EH (cell line): ENCODE results near the gene C2CD4C.
"Not testable (repeated sequence)": the region's sequence is repeated elsewhere in the genome, so short reads cannot be mapped to it uniquely, and the experiment has no call there.

Experiments used
- DNase-seq: peaks from one replicate; pipeline ENCODE4 v3.0.0-alpha.2; 2015; ENCODE audit warnings: low read depth

The C2CD4C gene

GRCh38 chr19:413756-414420 lies 4.9 kb upstream of the C2CD4C start:
- no peak for DNase-seq

DNA sequence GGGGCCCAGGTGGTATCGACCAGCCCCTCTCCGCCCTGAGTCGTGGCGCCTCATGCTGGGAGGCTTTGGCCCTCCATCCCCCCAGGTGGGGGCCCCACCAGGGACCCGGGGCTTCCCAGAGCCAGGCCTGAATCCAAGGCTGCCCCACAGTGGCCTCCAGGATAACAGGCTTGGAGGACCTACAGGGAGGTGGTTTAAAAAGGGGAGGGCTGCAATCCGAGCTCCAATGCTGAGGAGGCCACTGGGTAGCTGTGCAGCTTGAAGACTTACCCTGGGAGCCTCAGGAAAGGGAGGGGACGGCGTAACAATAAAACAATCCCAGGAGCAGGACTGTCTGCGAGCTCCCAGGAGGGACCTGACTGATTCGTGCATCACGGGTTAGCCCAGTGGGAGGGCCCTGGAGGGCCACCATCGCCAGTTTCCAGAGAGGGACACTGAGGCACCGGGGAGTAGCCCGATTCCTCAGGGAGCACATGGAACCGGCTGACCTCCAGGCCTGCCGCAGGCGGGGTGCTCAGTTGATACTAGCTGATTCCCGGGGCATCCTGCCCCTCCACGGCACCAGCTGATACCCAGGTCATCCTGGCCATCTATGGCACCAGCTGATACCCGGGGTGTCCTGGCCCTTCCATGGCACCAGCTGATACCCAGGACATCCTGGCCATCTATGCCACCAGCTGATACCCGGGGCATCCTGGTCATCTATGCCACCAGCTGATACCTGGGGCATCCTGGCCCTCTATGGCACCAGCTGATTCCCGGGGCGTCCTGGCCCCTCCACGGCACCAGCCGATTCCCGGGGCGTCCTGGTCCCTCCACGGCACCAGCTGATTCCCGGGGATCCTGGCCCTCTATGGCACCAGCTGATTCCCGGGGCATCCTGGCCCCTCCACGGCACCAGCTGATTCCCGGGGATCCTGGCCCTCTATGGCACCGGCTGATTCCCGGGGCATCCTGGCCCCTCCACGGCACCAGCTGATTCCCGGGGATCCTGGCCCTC lies 3.7 kb upstream of the C2CD4C start:
- no peak for DNase-seq

DNA sequence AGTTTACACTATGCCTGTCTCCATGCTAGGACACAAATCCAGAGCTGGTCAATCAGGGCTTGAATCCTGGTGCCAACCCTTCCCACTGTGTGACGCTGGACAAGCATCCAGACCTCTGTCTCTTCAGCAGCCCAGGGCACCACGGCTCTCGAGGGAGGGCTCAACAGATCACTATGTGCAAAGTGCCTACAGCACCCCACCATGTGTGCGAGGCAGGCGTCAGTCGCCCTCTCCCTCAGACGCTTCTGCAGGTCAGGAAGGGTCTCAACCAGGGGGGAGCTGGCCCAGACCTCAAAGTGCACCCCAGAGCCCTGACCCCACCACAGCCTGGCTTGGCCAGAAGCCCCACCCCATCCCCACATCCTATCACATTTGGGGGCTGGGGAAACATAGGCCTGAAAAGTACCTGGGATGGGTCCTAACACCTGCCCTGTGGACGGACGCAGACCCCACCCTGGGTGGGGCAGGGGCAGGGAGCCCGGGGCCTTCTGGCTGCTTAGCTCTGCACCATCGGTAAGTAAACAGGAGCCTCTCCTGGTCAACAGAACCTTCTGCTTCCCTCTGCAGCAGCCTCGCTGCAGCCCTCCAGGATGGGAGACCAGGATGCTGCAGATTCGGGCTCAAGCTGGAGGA lies 2.9 kb upstream of the C2CD4C start:
- DNase-seq = no peak

- not testable (repeated sequence) for DNase-seq
Observed at GRCh38 chr19:411121-411722, 2.3 kb upstream of the C2CD4C start.

GRCh38 chr19:410243-410781 lies 1.4 kb upstream of the C2CD4C start:
- DNase-seq = no peak

- no peak for DNase-seq
Observed at GRCh38 chr19:409516-410242, 732 bp upstream of the C2CD4C start.

DNA sequence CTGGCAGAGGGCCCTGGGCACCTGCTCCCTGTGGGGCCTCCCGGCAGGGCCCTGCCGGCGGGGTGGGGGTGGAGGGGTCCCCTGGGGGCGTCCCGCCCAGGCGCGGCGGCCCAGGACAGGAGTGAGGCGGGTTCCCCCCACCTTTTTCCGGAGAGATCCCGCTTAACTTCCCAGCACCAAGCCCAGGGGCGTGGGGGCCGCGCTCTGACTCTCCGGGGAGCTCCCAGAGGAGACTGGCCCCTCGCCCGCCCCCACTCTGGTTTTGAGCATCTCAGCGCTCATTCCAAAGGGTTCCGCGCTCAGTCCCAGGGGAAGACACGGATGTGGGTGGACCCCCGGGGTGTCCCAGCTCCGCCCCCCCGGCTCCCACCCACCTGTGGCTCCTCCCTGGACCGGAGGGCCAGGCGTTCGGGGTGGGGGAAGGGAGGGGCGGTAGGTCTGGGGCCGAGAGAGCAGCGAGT lies 476 bp downstream of the C2CD4C start:
- DNase-seq = no peak

DNA sequence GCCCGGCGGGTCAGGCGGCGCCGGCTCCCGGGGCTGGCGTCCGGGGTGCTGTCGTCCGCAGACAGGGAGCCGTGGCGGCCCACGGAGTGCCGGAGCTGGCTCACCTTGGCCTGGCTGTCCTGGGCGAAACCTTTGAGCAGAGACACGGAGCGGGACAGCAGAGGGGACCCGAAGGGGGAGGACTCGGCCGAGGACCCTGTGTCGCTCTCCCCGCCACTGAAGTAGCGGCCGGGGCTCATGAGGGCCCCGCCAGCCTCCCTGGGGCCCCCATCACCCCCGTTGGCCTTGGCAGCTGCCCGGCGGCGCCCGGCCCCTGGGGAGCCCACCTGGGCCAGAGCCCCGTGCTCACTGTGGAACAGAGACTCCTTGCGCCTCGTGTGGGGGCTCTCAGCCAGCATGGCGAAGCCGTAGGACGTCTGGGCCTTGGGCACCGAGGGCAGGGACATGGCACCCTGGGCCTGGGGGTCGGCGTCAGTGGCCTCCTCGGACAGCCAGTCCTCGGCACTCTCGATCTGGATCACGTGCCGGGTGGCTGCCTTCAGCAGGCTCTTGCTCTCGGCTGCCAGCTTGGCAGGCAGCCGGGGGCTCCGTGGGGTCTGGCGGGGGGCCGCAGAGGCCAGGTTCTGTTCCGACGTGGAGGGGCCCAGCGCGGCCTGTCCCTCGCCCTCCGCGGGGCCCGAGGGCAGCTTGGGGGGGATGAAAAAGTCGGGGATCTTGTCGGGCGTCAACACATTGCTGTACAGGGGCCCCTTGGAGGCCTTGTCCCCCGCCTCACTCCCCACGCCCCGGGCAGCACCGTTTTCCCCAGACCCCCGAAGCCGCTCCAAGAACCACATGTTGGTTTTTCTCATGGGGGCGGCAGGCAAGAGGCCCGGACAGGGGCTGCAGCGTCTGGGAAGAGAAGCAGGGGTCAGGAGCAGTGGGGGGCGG lies 1.2 kb downstream of the C2CD4C start:
- DNase-seq = no peak

- DNase-seq = no peak
Observed at GRCh38 chr19:406971-407510, 1.9 kb downstream of the C2CD4C start.

GRCh38 chr19:406135-406781 lies 2.7 kb downstream of the C2CD4C start:
- DNase-seq = no peak

GRCh38 chr19:405121-405965 lies 3.6 kb downstream of the C2CD4C start:
- DNase-seq = no peak

DNA sequence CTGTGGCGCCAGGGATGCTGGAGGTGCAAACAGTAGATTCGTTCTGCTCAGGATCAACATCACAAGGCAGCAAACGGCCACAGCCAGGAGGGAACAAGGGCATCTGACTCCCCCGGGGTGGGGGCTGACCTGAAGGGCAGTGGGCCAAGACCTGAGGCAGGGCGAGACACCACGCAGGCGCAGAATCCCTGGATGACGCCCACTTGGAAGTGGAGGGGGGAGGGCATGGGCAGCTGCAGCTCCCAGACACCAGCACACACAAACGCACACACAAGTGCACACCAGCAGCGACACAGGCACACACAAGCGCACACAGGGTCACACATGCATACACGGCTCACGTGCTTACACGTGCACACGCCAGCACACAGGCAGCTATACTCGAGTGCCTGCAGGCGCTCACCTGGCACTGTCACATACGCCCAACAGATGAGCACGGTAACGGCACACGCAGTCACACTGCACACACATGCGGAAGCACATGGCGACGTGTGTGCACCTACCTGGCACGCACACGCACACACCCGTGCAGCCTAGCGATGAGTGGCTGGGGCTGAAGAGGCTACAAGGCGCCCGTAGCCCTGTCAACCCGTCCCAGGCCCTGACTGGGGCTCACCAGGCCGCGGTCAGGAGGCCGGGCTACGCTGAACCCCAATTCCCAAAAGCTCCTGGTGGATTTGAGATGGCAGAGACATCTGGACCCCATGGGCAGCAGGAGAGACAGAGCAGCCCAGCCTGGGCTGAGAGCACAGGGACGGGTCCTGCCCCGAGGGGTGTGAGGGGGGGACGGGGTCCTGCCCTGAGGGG lies 5.5 kb downstream of the C2CD4C start:
- no peak for DNase-seq

- no peak for DNase-seq
Observed at GRCh38 chr19:402786-403185, 6.2 kb downstream of the C2CD4C start.

GRCh38 chr19:401866-402511 lies 7.0 kb downstream of the C2CD4C start:
- no peak for DNase-seq

DNA sequence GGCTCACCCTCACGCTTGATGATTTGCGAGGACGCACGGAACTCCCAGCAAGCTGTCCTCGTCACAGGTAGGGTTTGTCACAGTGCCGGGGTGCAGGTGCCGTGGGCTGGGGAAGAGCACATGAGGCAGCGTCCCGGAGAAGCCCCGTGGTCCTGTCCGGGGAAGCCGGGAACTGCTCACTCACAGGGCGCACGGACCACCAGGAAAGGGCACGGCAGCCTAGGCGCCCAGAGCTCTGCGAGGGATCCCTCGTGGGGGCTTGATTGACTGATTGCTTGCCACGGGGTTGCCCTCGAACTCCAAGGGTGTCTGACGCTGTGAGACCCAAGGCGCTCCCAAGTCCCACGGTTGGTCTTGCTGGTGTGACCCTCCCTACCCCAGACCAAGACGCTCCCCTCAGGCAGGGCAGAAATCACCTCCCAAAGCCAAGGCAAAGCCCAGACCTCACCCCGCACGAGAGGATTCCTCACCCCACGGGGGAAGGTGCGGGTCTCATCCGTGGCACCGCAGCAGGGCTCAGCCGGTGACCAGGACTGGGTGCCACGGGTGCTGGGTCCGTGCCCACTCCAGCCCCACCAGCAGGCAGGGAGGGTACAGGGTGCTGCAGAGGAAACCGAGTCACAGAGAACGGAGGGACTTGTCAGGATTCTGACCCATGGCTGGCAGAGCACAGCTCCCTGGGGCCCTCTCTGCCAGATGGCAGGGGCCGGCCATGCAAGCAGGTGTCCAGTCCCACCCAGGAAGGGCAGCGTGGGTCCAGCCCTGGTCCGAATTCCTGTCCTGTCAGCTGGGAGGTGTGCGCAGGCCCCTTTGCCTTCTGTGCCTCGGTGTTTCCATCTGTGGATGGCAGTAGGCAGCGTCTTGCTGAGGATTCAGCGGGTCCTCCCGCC lies 7.7 kb downstream of the C2CD4C start:
- no peak for DNase-seq

DNA sequence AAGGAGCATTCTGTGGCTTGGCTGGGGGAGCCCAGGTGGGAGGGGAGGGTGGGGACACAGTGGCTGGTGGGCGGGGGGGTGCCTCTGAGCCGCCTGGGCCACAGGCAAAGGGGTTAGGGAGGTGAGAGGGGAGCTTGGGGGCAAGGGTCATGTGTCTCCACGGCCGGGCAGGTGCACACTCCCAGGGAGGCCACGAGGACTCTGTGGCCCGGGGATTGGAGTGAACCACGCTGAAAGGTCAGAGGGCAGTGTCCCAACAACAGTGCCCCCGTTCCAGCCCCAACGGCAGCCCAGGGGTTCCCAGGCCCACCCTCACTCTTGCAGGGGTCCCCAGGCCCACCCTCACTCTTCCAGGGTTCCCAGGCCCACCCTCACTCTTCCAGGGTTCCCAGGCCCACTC lies 9.6 kb downstream of the C2CD4C start:
- no peak for DNase-seq
